ENCODE results near the gene RRP7A. TPM values are rescaled to one million over a fixed set of nuclear protein-coding genes. Genes with fewer than 3 reads are reported as not detected.
"Not testable (repeated sequence)": the region's sequence is repeated elsewhere in the genome, so short reads cannot be mapped to it uniquely, and the experiment has no call there.

The RRP7A gene
- total and polyA plus RNA-seq, 2 donors (not counting 3 experiments of a cell fraction or from before 2014, with no cell fraction given), result 35.3 to 83.7 TPM

GRCh38 chr22:42564699-42565098 is 45.1 kb upstream of the RRP7A start:
- dilution Hi-C loops (cut with MboI; ENCODE audit: extremely low pct_ligation_motif_present, low sequenced_read_pairs), result no loop called here
- ChIA-PET CTCF (no interaction called here), POLR2A (no interaction called here)
- Histone ChIP-seq H3K27ac (ENCODE audit: insufficient read depth, low read depth, low read length) (no peak overlapping the region), H3K4me1 (ENCODE audit: control insufficient read depth, extremely low read depth, insufficient read depth, low read length) (no peaks in the 10 kb centered on the region), H3K9me1 (replicated peaks; ENCODE audit: control insufficient read depth, extremely low read depth, insufficient read depth, low read length) (no peaks in the 10 kb centered on the region), H2AFZ (ENCODE audit: low read depth, low read length) (no peak overlapping the region), H3K79me2 (ENCODE audit: control insufficient read depth, insufficient read depth, low read length) (no peaks in the 10 kb centered on the region), H3K27me3 (ENCODE audit: control insufficient read depth in 2 of 2, insufficient read depth in 2 of 2, low read length in 2 of 2) (no peaks in the 10 kb centered on the region), H3K9ac (replicated peaks; ENCODE audit: extremely low read depth, insufficient read depth, low read length) (no peak overlapping the region), H3K4me3 (replicated peaks in 1 of 3; ENCODE audit: insufficient read depth in 1 of 3, low read depth in 1 of 3, low read length in 3 of 3) (no peak overlapping the region), H3K36me3 (ENCODE audit: control insufficient read depth in 2 of 2, extremely low read depth in 1 of 2, insufficient read depth in 2 of 2, low read length in 2 of 2) (no peaks in the 10 kb centered on the region), H4K20me1 (replicated peaks; ENCODE audit: control insufficient read depth, extremely low read depth, insufficient read depth, low read length) (no peaks in the 10 kb centered on the region), H3K9me3 (replicated peaks; ENCODE audit: control insufficient read depth, insufficient read depth, low read length) (no peaks in the 10 kb centered on the region), H3K4me2 (ENCODE audit: insufficient read depth, low read length) (no peak overlapping the region)
- DNase-seq (ENCODE audit: low read depth, low spot score) (no peak), FAIRE-seq (no peak)
- no TSS peak for BruUV-seq (replicated peaks)
- intact Hi-C loops (cut with micrococcal nuclease), result no loop called here
- no peak for TF ChIP-seq MYC (IDR thresholded peaks at IDR 0.05; ENCODE audit: low read depth, low read length)
- TF ChIP-seq POLR2AphosphoS5 (IDR thresholded peaks at IDR 0.05; ENCODE audit: insufficient read depth, low read depth, low read length), result no peak
- TF ChIP-seq GATA2 (IDR thresholded peaks at IDR 0.05; ENCODE audit: insufficient read depth, insufficient read length, low read depth, low read length), result no peak

DNA sequence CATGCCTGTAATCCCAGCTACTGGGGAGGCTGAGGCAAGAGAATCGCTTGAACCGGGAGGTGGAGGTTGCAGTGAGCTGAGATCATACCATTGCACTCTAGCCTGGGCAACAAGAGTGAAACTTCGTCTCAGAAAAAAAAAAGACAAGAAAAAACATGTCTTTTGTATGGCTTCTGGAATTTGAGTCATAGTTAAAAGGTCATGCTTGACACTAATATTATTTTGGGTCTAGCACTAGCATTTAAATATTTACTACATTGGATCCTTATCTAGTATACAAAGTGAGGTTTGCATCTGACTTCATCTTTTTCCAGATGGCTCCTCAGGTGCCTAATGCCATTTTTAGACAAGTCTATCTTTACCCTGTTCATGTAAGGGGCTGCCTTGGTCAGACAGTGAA is 44.3 kb upstream of the RRP7A start:
- H3K9me1 ChIP-seq (replicated peaks; ENCODE audit: control insufficient read depth, extremely low read depth, insufficient read depth, low read length); H3K79me2 ChIP-seq (ENCODE audit: control insufficient read depth, insufficient read depth, low read length); H3K27ac ChIP-seq (ENCODE audit: insufficient read depth, low read depth, low read length); BruUV-seq (replicated peaks); H2AFZ ChIP-seq (ENCODE audit: low read depth, low read length); FAIRE-seq; H3K9me3 ChIP-seq (replicated peaks; ENCODE audit: control insufficient read depth, insufficient read depth, low read length); DNase-seq (ENCODE audit: low read depth, low spot score); intact Hi-C loops (cut with micrococcal nuclease); dilution Hi-C loops (cut with MboI; ENCODE audit: extremely low pct_ligation_motif_present, low sequenced_read_pairs); H3K4me1 ChIP-seq (ENCODE audit: control insufficient read depth, extremely low read depth, insufficient read depth, low read length); H3K27me3 ChIP-seq (ENCODE audit: control insufficient read depth in 2 of 2, insufficient read depth in 2 of 2, low read length in 2 of 2); H3K4me3 ChIP-seq (replicated peaks in 1 of 3; ENCODE audit: insufficient read depth in 1 of 3, low read depth in 1 of 3, low read length in 3 of 3); H3K9ac ChIP-seq (replicated peaks; ENCODE audit: extremely low read depth, insufficient read depth, low read length); H3K4me2 ChIP-seq (ENCODE audit: insufficient read depth, low read length); H3K36me3 ChIP-seq (ENCODE audit: control insufficient read depth in 2 of 2, extremely low read depth in 1 of 2, insufficient read depth in 2 of 2, low read length in 2 of 2); H4K20me1 ChIP-seq (replicated peaks; ENCODE audit: control insufficient read depth, extremely low read depth, insufficient read depth, low read length); POLR2A ChIA-PET: not testable (repeated sequence)
- CTCF ChIA-PET, result interaction anchor here (0.5 kb wide), 1 partner anchor 428 kb away, joined by 3 read pairs; no protein-coding TSS in a partner anchor
